HG03439 (cell line): Measurements from ENCODE around the gene ZNF783.

Experiments
- ATAC-seq: cut with Tn5 transposase; IDR thresholded peaks from one replicate; pipeline ENCODE4 v1.9.1; 2021; ENCODE audit warnings: mild to moderate bottlenecking, moderate library complexity; ENCODE audit not compliant: unreplicated experiment

ZNF783 gene

GRCh38 chr7:149280661-149281507, 18.9 kb downstream of the ZNF783 start:
- no peak for ATAC-seq

GRCh38 chr7:149281508-149282330, 19.7 kb downstream of the ZNF783 start:
- no peak for ATAC-seq

GRCh38 chr7:149282331-149282655, 20.3 kb downstream of the ZNF783 start:
- ATAC-seq, result no peak

- ATAC-seq, result no peak
Observed at GRCh38 chr7:149283321-149283720, 21.3 kb downstream of the ZNF783 start.

- no peak for ATAC-seq
Observed at GRCh38 chr7:149284343-149284742, 22.3 kb downstream of the ZNF783 start.

- peak; percentile 95 for ATAC-seq
Observed at GRCh38 chr7:149284850-149285585, 23.0 kb downstream of the ZNF783 start.

- no peak for ATAC-seq
Observed at GRCh38 chr7:149285603-149286002, 23.6 kb downstream of the ZNF783 start.

GRCh38 chr7:149286811-149287400, 24.9 kb downstream of the ZNF783 start:
- ATAC-seq, result no peak

- no peak for ATAC-seq
Observed at GRCh38 chr7:149287622-149288021, 25.6 kb downstream of the ZNF783 start.

- ATAC-seq, result no peak
Observed at GRCh38 chr7:149289262-149289661, 27.3 kb downstream of the ZNF783 start.

GRCh38 chr7:149289856-149290255, 27.9 kb downstream of the ZNF783 start:
- ATAC-seq, result no peak

- no peak for ATAC-seq
Observed at GRCh38 chr7:149291036-149291780, 29.2 kb downstream of the ZNF783 start.

GRCh38 chr7:149291781-149292461, 29.9 kb downstream of the ZNF783 start:
- no peak for ATAC-seq

- no peak for ATAC-seq
Observed at GRCh38 chr7:149292462-149292823, 30.4 kb downstream of the ZNF783 start.

GRCh38 chr7:149293338-149293737, 31.3 kb downstream of the ZNF783 start:
- ATAC-seq, result no peak

GRCh38 chr7:149293946-149294633, 32.1 kb downstream of the ZNF783 start:
- ATAC-seq, result no peak

- ATAC-seq, result no peak
Observed at GRCh38 chr7:149294634-149295480, 32.9 kb downstream of the ZNF783 start.

GRCh38 chr7:149295481-149295850, 33.5 kb downstream of the ZNF783 start:
- no peak for ATAC-seq
